GM12875 (cell line): ENCODE results near the gene GOLGA8F.
"Not testable (repeated sequence)": the region's sequence is repeated elsewhere in the genome, so short reads cannot be mapped to it uniquely, and the experiment has no call there.

Experiments
- H3K4me3 ChIP-seq: one replicate; pipeline ENCODE4 v1.5.1; 2011; ENCODE audit warnings: low read depth, low read length, control low read depth

Gene GOLGA8F, protein sequence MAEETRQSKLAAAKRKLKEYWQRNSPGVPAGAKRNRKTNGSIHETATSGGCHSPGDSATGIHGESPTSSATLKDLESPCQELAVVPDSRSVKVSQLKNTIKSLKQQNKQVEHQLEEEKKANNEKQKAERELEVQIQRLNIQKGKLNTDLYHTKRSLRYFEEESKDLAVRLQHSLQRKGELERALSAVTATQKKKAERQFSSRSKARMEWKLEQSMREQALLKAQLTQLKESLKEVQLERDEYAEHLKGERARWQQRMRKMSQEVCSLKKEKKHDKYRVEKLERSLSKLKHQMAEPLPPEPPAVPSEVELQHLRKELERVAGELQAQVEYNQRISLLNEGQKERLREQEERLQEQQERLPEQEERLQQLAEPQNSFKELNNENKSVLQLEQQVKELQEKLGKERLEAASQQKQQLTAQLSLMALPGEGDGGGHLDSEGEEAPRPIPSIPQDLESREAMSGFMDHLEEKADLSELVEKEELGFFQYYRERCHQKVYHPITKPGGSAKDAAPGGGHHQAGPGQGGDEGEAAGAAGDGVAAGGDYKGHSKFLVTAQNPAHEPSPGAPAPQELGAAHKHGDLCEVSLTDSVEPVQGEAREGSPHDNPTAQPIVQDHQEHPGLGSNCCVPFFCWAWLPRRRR

DNA sequence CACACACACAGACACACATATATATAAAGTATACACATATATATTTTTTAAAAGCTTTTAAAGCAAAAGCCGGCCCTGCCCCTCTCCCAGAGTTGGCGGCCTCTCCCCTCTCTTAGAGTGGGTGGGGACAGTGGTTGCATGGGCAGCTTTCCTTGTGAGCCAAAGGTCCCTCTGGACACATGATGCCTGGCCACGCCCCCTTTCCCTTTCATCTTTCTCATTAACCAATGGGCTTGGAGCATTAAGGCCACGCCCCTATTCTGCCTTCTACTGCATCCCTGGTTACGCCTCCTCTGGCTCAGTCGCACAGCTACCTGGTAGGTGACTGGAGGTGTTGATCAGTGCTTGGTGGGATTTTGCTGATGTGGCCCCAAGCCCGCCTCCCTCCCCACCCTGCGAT lies at the start of gene GOLGA8F:
GOLGA8F (plus strand) TSS at position 301 of the 400 bp plus-strand sequence; CDS start at position 399, 98 bp downstream.
- not testable (repeated sequence) for H3K4me3 ChIP-seq

DNA sequence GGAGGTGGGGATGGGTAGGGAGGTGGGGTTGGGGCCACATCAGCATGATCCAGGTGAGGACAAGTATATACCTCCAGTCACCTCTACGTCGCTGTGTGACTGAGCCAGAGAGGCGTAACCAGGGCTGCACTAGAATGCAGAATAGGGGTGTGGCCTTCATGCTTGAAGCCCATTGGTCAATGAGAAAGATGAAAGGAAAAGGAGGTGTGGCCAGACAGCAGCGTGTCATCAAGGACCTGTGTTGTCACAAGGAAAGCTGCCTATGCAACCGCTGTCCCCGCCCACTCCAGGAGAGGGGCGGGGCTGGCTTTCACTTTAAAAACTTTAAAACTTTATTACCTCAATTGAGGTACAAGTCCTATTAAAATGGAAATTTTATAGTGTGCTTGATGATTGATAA lies 20.5 kb upstream of the GOLGA8F start, which contains the start of gene GOLGA6L24:
GOLGA6L24 (minus strand) TSS at position 101 of the 400 bp plus-strand sequence; CDS start at position 40, 61 bp downstream.
- not testable (repeated sequence) for H3K4me3 ChIP-seq

DNA sequence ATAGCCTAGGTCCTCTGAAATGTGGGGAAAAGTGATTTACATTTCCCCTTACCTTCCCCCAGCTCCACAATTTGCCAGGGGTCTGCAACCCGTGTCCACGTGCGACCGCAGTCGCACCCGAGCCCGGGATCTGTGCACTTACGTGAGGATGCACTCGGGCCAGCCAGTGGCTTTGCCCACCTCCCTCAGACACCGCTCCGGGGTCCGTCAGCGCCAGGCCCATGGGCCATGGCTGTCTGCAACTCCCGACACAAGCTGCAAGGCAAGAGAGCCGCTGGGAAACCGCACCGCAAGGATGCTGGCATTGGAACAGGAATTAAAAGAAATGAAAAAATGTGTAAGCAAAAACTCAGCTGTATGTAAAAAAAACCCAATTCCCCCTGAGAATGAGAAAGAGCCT lies 13.0 kb upstream of the GOLGA8F start:
- not testable (repeated sequence) for H3K4me3 ChIP-seq

DNA sequence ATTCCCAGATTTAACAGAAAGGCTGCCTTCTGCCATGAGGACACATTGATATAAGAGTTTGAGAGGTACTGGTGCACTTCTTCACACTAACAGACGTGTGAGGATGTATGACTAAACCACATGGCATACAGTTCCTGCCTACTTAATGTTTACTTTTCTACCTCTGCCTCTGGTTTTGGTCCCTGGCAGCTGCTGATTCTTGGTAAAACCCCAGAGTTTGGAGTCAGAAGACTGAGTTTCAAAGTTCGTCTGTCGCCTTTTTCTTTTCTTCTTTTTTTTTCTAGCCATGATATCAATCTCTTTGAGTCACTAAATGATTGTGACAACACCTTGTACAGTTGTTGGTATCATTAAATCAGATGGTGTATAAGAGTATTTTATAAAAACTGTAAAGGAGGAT lies 1.6 kb downstream of the GOLGA8F start:
- not testable (repeated sequence) for H3K4me3 ChIP-seq

DNA sequence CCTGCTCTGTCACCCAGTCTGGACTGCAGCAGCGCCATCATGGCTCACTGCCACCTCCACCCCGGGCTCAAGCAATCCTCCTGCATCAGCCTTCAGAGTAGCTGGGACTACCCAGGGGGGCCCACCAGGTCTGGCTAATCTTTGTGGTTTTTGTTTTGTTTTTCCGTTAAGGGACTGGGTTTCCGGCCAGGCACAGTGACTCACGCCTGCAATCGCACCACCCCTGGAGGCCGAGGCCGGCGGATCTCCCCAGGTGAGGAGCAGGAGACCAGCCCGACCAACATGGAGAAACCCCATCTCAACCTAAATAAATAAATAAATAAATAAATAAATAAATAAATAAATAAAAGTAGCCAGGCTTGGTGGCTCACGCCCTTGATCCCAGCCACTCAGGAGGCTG lies 17.6 kb downstream of the GOLGA8F start:
- not testable (repeated sequence) for H3K4me3 ChIP-seq

DNA sequence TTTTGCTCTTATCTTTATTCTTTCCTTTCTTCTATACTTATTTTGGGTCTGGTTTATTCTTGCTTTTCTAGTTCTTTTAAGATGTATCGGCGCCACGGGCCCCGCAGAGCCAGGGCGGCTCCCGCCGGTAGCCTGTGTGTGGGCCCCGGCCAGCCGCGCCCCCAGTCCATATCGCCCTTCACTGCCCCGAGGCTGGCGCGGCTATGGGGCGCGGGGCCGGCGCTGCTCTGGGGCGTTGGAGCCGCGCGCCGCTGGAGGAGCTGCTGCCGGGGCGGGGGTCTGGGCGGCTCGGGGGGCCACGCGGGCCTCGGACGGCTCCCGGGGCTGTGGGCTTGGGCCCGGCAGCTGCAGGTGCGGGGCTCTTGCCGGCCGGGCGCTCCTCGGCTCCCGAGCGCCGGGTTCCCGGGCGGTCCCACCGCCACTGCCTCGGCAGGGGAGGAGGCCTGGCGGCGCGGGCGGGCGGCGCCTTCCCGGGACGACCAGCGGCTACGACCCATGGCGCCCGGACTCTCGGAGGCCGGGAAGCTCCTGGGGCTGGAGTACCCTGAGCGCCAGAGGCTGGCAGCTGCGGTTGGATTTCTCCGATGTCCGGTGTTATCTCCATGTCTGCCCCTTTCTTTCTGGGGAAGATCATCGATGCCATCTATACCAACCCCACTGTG lies 24.4 kb downstream of the GOLGA8F start:
- H3K4me3 ChIP-seq: not testable (repeated sequence)

DNA sequence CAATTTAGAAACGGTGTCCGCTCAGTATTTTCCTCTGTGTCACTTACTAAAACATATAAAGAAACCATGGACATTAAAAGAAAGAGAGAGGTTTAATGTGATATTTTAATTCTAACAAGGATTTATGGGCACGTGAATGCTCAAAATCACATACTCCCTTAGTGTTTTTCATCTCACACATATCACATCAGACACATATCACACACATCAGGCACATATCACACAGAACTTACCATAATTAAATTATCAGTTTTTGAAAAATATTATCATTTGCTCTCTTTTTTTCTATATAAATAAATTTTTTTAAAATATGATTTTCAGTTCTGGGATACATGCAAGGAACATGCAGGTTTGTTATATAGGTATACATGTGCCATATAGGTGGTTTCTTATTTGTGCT lies 42.0 kb downstream of the GOLGA8F start:
- not testable (repeated sequence) for H3K4me3 ChIP-seq

DNA sequence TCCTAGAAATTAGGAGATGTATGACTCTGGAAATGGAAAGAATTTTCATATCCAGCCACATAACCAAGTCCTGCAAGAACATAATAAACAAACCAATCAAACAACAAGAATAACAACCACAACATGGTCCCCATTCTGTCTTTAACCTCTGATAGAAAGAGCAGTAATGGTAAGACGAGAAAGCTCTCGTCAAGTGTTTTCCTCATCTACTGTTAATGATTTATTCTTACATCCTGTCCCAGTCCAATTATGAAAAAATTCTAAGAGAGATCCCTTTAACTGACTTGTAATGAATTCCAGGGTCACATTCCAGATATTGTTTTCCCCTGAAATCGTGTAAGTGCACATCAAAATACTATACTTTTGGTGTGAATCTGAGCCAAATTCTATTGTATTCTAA lies 57.1 kb downstream of the GOLGA8F start:
- H3K4me3 ChIP-seq: not testable (repeated sequence)
